ENCODE results near the gene FAR2. TPM values are rescaled to one million over a fixed set of nuclear protein-coding genes. Genes with fewer than 3 reads are reported as not detected.

Gene FAR2
- polyA plus RNA-seq, 1 of the 3 experiments (the other 2 are of a cell fraction): 7.4 TPM

GRCh38 chr12:29269706-29270408, 120.8 kb downstream of the FAR2 start:
- no peaks in the 10 kb centered on the region for H3K79me2 ChIP-seq (ENCODE audit: insufficient read depth)
- DNase-seq: no peak
- WGBS (ENCODE audit: low lambda C conversion rate): 85% methylated on average over 5 of the region's 5 CpGs
- H3K27ac ChIP-seq (ENCODE audit: low read depth in 2 of 2, low read length in 1 of 2): no peak overlapping the region
- POLR2A ChIA-PET: no interaction called here
- H3K27me3 ChIP-seq (ENCODE audit: insufficient read depth): no peaks in the 10 kb centered on the region
- no peak overlapping the region for H2AFZ ChIP-seq (ENCODE audit: low read depth)
- H3K9me2 ChIP-seq: no peaks in the 10 kb centered on the region
- no peak overlapping the region for H3K4me2 ChIP-seq
- peaks cover 0 to 7% of the 10 kb centered on the region in 2 experiments; a peak in 1 of 4 replicates for H3K4me1 ChIP-seq (ENCODE audit: control insufficient read depth in 1 of 2, insufficient read depth in 2 of 2, low read depth in 1 of 2, low read length in 1 of 2)
- no peak for TF ChIP-seq GABPA (IDR thresholded peaks at IDR 0.05; ENCODE audit: low read depth)
- TF ChIP-seq FOXJ3 (CRISPR knock-in tag; IDR thresholded peaks at IDR 0.05): no peak
- TF ChIP-seq NFIC (IDR thresholded peaks at IDR 0.05; ENCODE audit: borderline replicate concordance): no peak
- no peak for TF ChIP-seq RFX5 (IDR thresholded peaks at IDR 0.05; ENCODE audit: low read length)
- no peak for TF ChIP-seq USF1 (IDR thresholded peaks at IDR 0.05; ENCODE audit: borderline replicate concordance, low read depth)
- TF ChIP-seq TCF12 (IDR thresholded peaks at IDR 0.05): no peak
- no peak for TF ChIP-seq REST (IDR thresholded peaks at IDR 0.05; ENCODE audit: low read depth, low read length)
- no peak for TF ChIP-seq CHD2 (IDR thresholded peaks at IDR 0.05; ENCODE audit: low read length, partially characterized antibody)
- no peak for TF ChIP-seq TAF1 (IDR thresholded peaks at IDR 0.05; ENCODE audit: borderline replicate concordance, low read depth, low read length)
- no peak for TF ChIP-seq IRF3 (IDR thresholded peaks at IDR 0.05; ENCODE audit: low read depth, low read length)
- TF ChIP-seq EZH2phosphoT487 (IDR thresholded peaks at IDR 0.05; ENCODE audit: borderline replicate concordance, low read depth): no peak
- no peak for TF ChIP-seq MAX (IDR thresholded peaks at IDR 0.05; ENCODE audit: low read depth)
- no peaks in the 10 kb centered on the region for H3K36me3 ChIP-seq (replicated peaks in 1 of 2; ENCODE audit: control insufficient read depth in 1 of 2, insufficient read depth in 2 of 2, low read length in 1 of 2)
- H4K20me1 ChIP-seq (ENCODE audit: insufficient read depth): no peaks in the 10 kb centered on the region
- no peak overlapping the region for H3K4me3 ChIP-seq (ENCODE audit: low read depth in 2 of 2, low read length in 1 of 2)
- H3K9me3 ChIP-seq: no peaks in the 10 kb centered on the region
- H3K9ac ChIP-seq: no peak overlapping the region
- CTCF ChIA-PET: interaction anchor here (0.7 kb wide), 1 partner anchor 37 kb away, joined by 3 read pairs; no protein-coding TSS in a partner anchor
- no peaks in the 10 kb centered on the region for H3F3A ChIP-seq (replicated peaks; ENCODE audit: insufficient read depth)
